GM18499 (cell line): ENCODE data around the gene ZDHHC14.
"Not testable (repeated sequence)": the region's sequence is repeated elsewhere in the genome, so short reads cannot be mapped to it uniquely, and the experiment has no call there.

ENCODE experiments used
- ATAC-seq: cut with Tn5 transposase; IDR thresholded peaks from one replicate; pipeline ENCODE4 v1.9.1; 2021; ENCODE audit warnings: moderate number of reproducible peaks; ENCODE audit not compliant: insufficient read depth, unreplicated experiment

The ZDHHC14 gene

GRCh38 chr6:157720964-157721363 lies 340.0 kb downstream of the ZDHHC14 start:
- not testable (repeated sequence) for ATAC-seq

GRCh38 chr6:157721426-157721825 lies 340.4 kb downstream of the ZDHHC14 start:
- no peak for ATAC-seq

GRCh38 chr6:157721830-157722229 lies 340.8 kb downstream of the ZDHHC14 start:
- ATAC-seq, result no peak

GRCh38 chr6:157723376-157723775 lies 342.4 kb downstream of the ZDHHC14 start:
- ATAC-seq, result no peak

- ATAC-seq, result no peak
These were observed 343.3 kb downstream of the ZDHHC14 start for GRCh38 chr6:157724138-157724820.

- ATAC-seq, result no peak
These were observed 344.2 kb downstream of the ZDHHC14 start for GRCh38 chr6:157724960-157725741.

GRCh38 chr6:157725836-157726235 lies 344.8 kb downstream of the ZDHHC14 start:
- ATAC-seq, result no peak

GRCh38 chr6:157726892-157727628 lies 346.1 kb downstream of the ZDHHC14 start:
- no peak for ATAC-seq
